Sigmoid colon (tissue), 7 donors: ENCODE measurements around the gene DAAM1. TPM values are rescaled to one million over a fixed set of nuclear protein-coding genes. Genes with fewer than 3 reads are reported as not detected.

Experiments
- DNase-seq: peaks from one replicate; pipeline ENCODE4 v3.0.0-alpha.2; 2019
- H3K27ac ChIP-seq, 4 donors: fragments of 200-600 bp; sonication (generic); one replicate each; pipeline ENCODE4 v1.5.1; 2016 to 2019; ENCODE audit warnings: mild to moderate bottlenecking in 1 of 4
- H3K27me3 ChIP-seq, 3 donors: fragments of 200-600 bp; sonication (generic); one replicate each; pipeline ENCODE4 v1.5.1; 2019; ENCODE audit warnings: mild to moderate bottlenecking in 1 of 3
- H3K36me3 ChIP-seq, 4 donors: fragments of 200-600 bp; sonication (generic); one replicate each; pipeline ENCODE4 v1.5.1; 2016 to 2019
- H3K4me1 ChIP-seq, 4 donors: fragments of 200-600 bp; sonication (generic); one replicate each; pipeline ENCODE4 v1.5.1; 2017 to 2019
- H3K4me3 ChIP-seq, 4 donors: fragments of 200-600 bp; sonication (generic); one replicate each; pipeline ENCODE4 v1.5.1; 2017 to 2019; ENCODE audit warnings: mild to moderate bottlenecking in 2 of 4, moderate library complexity in 1 of 4
- H3K9me3 ChIP-seq, 4 donors: fragments of 200-600 bp in 3 of 4; sonication (generic) in 3 of 4; one replicate each; pipeline versions ENCODE4 v1.5.1 to v1.6.1; 2013 to 2019
- CTCF ChIP-seq, 4 experiments: fragments of 450-650 bp in 3 of 4; fragments of 200-600 bp in 1 of 4; IDR thresholded peaks; one replicate each; pipeline ENCODE4 v1.5.1; 2016 to 2019; ENCODE audit warnings: antibody characterized with exemption in 4 of 4, mild to moderate bottlenecking in 3 of 4, moderate library complexity in 2 of 4
- EP300 ChIP-seq, 4 donors: sonication (generic); formaldehyde crosslinking; IDR thresholded peaks; one replicate each; pipeline ENCODE4 v1.6.1; 2017; ENCODE audit warnings: antibody characterized with exemption in 4 of 4
- POLR2A ChIP-seq, 2 donors: fragments of 450-650 bp; IDR thresholded peaks; one replicate each; pipeline ENCODE4 v1.6.1; 2016; ENCODE audit warnings: antibody characterized with exemption in 2 of 2, mild to moderate bottlenecking in 2 of 2, moderate library complexity in 2 of 2
- POLR2AphosphoS5 ChIP-seq, 4 donors: sonication (generic); formaldehyde crosslinking; IDR thresholded peaks; one replicate each; pipeline ENCODE4 v1.6.1; 2017; ENCODE audit warnings: antibody characterized with exemption in 4 of 4
- WGBS, 2 donors: extraction: QIAGEN DNeasy Blood & Tissue Kit; methylation state at CpG; one replicate each; pipeline ENCODE4 v1.1.7; 2013; 5-methylcytosine and 5-hydroxymethylcytosine counted together
- intact Hi-C: fragments of 100-400 bp; cut with DNase I; formaldehyde crosslinking; loops from one replicate; pipeline ENCODE4 v1.15.1; 2023
- polyA plus RNA-seq, 3 donors: library from polyadenylated mRNA; stranded (reverse); fragments of 200-250 nt; gene quantifications; one replicate each; pipeline ENCODE4 v1.2.3, GENCODE V29; 2013
- total RNA-seq, 4 donors: library from RNA; depleted of rRNA; stranded (reverse); fragments of >200 nt; gene quantifications; one replicate each; pipeline ENCODE4 v1.1.0, GENCODE V29; 2016
- donor health status: healthy with polysubstance abuse.
- donor health status: Bipolar disorder and iron deficiency.
- donor health status: healthy.

The DAAM1 gene
- total and polyA plus RNA-seq, 7 donors = 11.4 to 77.8 (median 47.5) TPM

GRCh38 chr14:59206892-59207291 lies 18.4 kb downstream of the DAAM1 start:
- no peaks in the 10 kb centered on the region for H3K27me3 ChIP-seq
- H3K9me3 ChIP-seq = no peaks in the 10 kb centered on the region
- H3K36me3 ChIP-seq = no peaks in the 10 kb centered on the region
- 70 to 90% methylated on average over 2 of the region's 2 CpGs for WGBS, 2 donors
- H3K4me3 ChIP-seq = no peak overlapping the region
- intact Hi-C loops = no loop called here
- no peak for TF ChIP-seq EP300 (IDR thresholded peaks at IDR 0.05)
- TF ChIP-seq POLR2A (IDR thresholded peaks at IDR 0.05) = no peak
- no peak for TF ChIP-seq POLR2AphosphoS5 (IDR thresholded peaks at IDR 0.05)
- TF ChIP-seq CTCF (IDR thresholded peaks at IDR 0.05) = no peak
- no peak for DNase-seq
- peaks cover 0 to 85% (median 71%) of the 10 kb centered on the region in 4 donors for H3K4me1 ChIP-seq
- no peak overlapping the region for H3K27ac ChIP-seq

- no peak for TF ChIP-seq POLR2A (IDR thresholded peaks at IDR 0.05)
- TF ChIP-seq EP300 (IDR thresholded peaks at IDR 0.05) = no peak
- no peak for TF ChIP-seq POLR2AphosphoS5 (IDR thresholded peaks at IDR 0.05)
- no peak for TF ChIP-seq CTCF (IDR thresholded peaks at IDR 0.05)
- no peaks in the 10 kb centered on the region for H3K27me3 ChIP-seq
- no peak overlapping the region for H3K4me3 ChIP-seq
- intact Hi-C loops = no loop called here
- H3K27ac ChIP-seq = peak overlapping the region in 1 of 4 donors; percentile 24
- WGBS, 2 donors = 88 to 91% methylated on average over 5 of the region's 5 CpGs
- peaks cover 0 to 86% (median 76%) of the 10 kb centered on the region in 4 donors for H3K4me1 ChIP-seq
- no peak for DNase-seq
- H3K9me3 ChIP-seq = no peaks in the 10 kb centered on the region
- H3K36me3 ChIP-seq = no peaks in the 10 kb centered on the region
Measured at GRCh38 chr14:59207506-59207933, 19.1 kb downstream of the DAAM1 start.

GRCh38 chr14:59208224-59208814 lies 19.9 kb downstream of the DAAM1 start:
- H3K36me3 ChIP-seq = no peaks in the 10 kb centered on the region
- 95 to 96% methylated on average over 6 of the region's 6 CpGs for WGBS, 2 donors
- no peaks in the 10 kb centered on the region for H3K27me3 ChIP-seq
- no peak for TF ChIP-seq POLR2A (IDR thresholded peaks at IDR 0.05)
- TF ChIP-seq CTCF (IDR thresholded peaks at IDR 0.05) = no peak
- TF ChIP-seq POLR2AphosphoS5 (IDR thresholded peaks at IDR 0.05) = no peak
- no peak for TF ChIP-seq EP300 (IDR thresholded peaks at IDR 0.05)
- DNase-seq = no peak
- peak overlapping the region in 3 of 4 donors; percentile 24 to 56 (median 24) for H3K27ac ChIP-seq
- no peak overlapping the region for H3K4me3 ChIP-seq
- peaks cover 0 to 89% (median 81%) of the 10 kb centered on the region in 4 donors for H3K4me1 ChIP-seq
- no peaks in the 10 kb centered on the region for H3K9me3 ChIP-seq
- intact Hi-C loops = no loop called here

- intact Hi-C loops = no loop called here
- TF ChIP-seq CTCF (IDR thresholded peaks at IDR 0.05) (no peak), POLR2A (IDR thresholded peaks at IDR 0.05) (no peak), EP300 (IDR thresholded peaks at IDR 0.05) (no peak), POLR2AphosphoS5 (IDR thresholded peaks at IDR 0.05) (no peak)
- Histone ChIP-seq H3K9me3 (no peaks in the 10 kb centered on the region), H3K27me3 (no peaks in the 10 kb centered on the region), H3K36me3 (no peaks in the 10 kb centered on the region), H3K4me3 (no peak overlapping the region), H3K4me1 (peaks cover 0 to 89% (median 82%) of the 10 kb centered on the region in 4 donors), H3K27ac (peak overlapping the region in 3 of 4 donors; percentile 24 to 79 (median 56))
- DNase-seq = no peak
- 98% methylated on average over 1 of the region's 1 CpG for WGBS, 2 donors
Measured at GRCh38 chr14:59208954-59209353, 20.5 kb downstream of the DAAM1 start.

GRCh38 chr14:59210621-59211020 lies 22.2 kb downstream of the DAAM1 start:
- H3K27ac ChIP-seq = peak overlapping the region; percentile 15 to 79 (median 76)
- H3K4me3 ChIP-seq = no peak overlapping the region
- no peak for DNase-seq
- H3K27me3 ChIP-seq = no peaks in the 10 kb centered on the region
- H3K36me3 ChIP-seq = no peaks in the 10 kb centered on the region
- no peaks in the 10 kb centered on the region for H3K9me3 ChIP-seq
- intact Hi-C loops = loop anchor here (5.0 kb wide), 1 partner anchor 122 kb away; no protein-coding TSS in a partner anchor
- H3K4me1 ChIP-seq = peaks cover 0 to 89% (median 84%) of the 10 kb centered on the region in 4 donors
- TF ChIP-seq POLR2AphosphoS5 (IDR thresholded peaks at IDR 0.05) = peak in 1 of 4 donors; percentile 7
- no peak for TF ChIP-seq CTCF (IDR thresholded peaks at IDR 0.05)
- TF ChIP-seq EP300 (IDR thresholded peaks at IDR 0.05) = no peak
